Right hindlimb (tissue), 1 donor: ENCODE measurements around the gene EEFSEC.
A peak's percentile ranks its signal among the peaks of the same experiment; 100 is the strongest.

ENCODE experiments used
- DNase-seq: peaks from one replicate; pipeline ENCODE4 v3.0.0-alpha.2; 2018

Gene EEFSEC

DNA sequence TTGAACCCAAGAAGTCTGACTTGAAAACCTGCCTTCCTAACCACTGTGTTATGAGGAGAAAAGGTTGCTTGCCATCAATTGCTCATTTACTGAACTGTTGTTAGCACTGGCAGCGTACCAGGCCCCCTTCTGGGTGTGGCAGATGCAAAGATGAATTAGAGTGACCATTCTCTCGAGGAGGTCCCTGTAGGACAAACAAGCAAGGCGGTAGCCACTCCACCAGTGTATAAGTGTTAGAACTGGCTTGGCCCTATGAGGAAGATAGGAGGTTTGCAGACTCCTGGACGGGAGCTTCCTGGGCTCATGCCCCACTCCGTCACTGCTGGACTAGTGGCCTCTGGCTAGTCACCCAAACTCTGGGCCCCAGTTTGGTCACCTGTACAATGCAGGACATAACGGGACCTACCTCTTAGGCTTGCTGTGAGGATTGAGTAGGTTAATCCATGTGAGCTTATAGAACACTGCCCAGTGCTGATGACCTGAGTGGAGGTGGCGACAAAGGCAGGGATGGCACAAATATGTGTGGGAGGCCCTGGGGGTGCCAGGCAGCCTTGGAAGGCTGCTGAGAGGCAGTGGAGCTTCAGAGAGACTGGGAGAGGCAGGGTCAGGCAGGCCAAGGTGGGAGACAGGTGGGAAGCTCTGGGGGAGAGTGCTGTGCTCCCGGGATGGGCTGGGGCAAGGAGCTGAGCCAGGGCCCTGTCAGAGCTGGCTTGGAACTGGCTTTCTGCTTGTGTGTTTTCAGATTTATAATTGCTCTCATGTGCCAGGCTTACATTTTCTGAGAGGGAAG, 167.5 kb downstream of the EEFSEC start:
- peak; percentile 1 for DNase-seq

DNA sequence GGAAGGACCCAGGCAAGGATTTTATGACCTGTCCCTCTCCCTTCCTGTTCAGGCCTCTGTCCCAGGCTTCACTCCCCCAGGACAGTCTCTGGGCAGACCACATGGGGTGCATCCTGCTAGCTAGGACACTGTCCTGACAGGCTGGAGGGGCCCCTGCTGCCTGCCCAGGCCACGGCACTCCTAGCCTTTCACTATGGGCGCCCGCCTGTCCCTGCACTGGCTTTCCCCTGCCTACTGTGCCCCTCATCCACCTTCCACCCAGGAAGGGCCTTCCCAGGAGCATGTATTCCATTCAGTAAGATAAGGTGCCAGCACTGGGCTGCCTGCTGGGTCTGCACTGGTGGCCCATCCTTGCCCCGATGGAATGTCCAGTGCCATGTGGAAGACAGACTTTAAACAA, 168.1 kb downstream of the EEFSEC start:
- DNase-seq = no peak

DNA sequence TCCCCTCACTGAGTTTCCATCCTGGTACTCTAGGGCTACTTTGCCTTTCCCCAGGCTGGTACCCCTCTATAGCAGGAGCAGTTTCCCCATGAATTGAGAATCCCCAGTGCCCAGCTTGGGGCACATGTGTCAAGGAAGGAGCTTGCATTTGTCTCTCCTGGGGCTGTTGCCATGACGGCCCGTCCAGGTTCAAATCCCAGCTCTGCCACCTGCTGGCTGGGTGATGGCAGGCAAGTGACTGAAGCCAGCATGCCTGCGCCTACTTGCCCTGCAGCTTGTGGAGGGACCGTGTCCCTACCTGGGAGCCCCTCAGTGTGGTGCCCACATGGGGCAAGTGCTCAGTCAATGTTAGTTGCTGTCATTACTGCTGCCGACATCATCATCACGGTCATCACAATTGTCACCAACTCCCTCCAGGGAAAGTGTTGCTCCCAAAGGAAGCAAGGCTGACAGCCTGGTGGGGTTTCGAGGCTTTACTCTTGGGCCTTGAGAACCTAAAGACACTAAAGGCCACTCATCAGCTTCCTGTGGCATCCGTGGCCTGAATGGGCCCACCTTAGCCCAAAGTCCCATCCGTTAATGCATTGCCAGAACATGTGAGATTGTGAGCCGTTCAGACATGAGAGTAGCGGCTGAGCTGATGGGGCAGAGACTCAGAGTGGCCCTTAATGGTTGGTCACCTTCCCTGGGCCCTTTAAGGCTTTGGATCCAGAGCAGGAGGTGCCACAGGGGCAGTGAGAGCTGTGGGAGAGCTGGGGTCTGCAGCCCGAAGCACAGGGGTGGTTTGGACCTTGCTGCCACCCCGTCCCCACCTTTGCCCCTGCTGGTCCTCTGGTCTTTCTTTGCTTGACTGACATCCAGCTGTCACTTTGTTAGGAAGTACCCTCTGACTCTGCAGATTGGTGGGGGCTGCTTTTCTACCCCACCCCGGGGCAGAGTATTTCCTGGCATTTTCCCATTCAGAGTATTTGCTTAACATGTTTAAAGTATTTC, 169.0 kb downstream of the EEFSEC start:
- DNase-seq = no peak

DNA sequence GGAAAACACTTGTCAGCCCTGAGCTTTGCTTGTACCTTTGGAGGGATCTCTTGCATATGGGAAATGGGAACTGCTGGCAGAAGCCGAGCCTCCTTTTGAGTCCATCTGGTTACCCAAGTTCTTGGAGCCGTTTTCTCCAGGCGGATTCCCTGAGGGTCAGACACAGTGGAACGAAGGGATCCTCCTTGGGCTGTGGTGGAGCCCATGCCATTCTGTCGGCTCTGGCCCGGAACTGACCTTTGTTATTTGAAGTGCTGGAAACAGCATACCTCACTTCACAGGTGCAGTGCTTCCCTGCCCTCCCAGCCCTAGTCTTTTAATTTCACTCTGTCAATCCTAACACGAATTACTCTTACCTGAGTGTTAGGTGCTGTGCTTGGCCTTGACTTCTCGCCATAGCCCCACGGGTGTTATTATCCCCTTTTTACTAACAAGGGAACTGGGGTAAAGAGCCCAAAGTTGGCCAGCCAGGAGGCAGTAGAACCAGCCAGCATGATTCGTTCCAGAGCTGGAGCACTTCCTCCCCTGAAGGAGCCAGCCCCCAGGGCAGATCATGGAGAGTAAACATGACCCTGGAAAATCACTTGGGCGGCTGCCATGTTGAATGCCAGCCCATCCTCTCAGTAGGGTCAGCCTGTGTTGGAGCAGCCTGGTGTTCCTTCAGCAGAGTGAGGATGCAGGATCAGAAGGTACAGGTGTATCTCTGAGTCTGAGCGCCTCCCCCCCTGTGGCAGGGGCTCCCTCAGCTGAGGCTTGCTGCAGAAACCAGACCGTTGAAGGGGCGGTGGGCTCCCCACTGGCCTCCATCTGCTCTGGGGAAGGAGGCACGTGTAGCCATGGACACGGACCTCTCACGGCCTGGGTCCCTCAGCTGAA, 170.2 kb downstream of the EEFSEC start:
- no peak for DNase-seq

DNA sequence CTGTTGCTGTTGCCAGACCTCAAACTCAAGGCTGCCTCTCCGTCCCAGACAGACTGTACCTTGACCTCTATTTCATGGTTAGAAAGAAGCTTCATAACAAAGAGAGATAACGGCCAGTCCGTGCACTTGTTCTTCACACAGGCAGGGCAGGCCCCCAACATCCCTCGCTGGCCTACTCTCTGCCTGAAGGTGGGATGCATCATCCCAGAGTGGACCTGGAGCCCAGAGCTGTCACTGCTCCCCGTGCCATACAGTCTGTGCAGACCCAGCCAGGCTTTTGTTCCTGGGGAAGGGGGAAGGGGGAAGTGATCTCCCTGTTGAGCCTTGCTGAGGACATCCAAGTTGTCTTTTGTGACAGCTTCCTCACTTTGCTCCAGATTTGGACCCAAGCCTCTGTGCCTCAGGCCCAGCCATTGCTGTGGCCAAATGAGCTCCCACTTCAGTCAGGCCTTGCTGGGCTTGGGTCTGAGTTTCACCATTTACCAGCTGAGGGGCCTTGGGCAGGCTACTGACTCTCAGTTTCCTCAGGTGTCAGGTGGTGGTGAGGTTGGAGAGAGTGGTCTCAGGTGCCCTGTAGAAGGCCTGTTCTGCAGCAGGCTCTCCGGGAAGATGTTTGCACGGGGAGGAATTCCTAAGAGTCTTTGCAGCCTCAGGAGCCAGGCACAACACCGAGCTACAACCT, 171.8 kb downstream of the EEFSEC start:
- peak; percentile 6 for DNase-seq

DNA sequence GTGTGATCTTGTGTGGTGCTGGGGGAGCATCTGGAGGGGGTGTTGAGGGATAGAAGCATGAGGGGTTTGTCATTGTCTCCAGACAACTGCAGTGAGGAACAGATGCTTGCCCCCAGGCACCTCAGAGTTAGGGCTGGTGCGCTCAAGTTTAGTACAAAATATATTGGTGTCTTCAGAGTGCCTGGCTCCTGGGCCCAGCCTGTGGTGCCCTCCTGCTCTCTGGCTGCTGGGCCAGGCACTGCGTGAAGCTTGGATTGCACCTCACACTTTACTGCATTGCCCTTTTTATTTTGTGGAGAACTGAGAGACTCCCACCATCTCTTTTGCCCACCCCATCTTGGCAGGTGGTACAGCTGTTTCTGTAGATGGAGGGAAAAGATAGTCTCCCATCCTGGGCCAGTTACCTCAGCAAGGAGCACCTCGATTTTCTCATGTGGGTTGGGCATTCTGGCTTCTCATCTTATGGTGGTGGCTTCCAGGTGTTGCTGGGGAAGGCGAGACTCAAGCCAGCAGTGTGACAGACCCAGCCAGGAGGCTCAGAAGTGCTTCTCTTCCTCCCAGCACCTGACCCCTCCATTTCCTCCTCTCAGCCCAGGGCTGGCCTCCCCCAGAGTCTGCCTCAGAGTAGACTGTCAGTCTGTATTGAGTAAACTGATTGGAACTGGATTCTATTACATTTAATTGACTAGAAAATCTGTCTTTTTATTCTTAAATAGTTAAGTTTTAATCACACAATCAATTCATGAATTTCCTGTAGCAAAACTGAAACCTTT, 173.0 kb downstream of the EEFSEC start:
- DNase-seq = peak; percentile 7

DNA sequence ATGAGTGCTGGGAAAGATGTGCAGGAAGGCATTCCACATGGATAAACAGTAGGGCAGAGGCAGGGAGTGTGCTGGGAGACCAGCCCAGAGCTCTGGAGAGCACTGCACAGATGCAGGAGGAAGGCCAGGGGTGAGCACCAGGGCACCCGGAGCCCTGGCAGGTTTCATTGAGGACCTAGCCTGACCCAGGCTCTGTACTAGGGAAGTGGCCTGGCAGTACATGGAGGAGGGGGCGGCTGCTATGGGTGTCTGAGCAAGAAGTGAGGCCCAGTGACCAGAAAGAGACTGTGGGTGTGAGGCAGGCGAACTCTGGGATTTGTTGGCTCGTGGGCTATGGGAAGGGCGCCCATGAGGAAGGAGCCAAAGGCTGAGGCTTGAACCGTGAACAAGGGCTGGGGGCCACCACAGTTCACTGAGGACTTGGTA, 174.3 kb downstream of the EEFSEC start:
- DNase-seq = peak; percentile 15

DNA sequence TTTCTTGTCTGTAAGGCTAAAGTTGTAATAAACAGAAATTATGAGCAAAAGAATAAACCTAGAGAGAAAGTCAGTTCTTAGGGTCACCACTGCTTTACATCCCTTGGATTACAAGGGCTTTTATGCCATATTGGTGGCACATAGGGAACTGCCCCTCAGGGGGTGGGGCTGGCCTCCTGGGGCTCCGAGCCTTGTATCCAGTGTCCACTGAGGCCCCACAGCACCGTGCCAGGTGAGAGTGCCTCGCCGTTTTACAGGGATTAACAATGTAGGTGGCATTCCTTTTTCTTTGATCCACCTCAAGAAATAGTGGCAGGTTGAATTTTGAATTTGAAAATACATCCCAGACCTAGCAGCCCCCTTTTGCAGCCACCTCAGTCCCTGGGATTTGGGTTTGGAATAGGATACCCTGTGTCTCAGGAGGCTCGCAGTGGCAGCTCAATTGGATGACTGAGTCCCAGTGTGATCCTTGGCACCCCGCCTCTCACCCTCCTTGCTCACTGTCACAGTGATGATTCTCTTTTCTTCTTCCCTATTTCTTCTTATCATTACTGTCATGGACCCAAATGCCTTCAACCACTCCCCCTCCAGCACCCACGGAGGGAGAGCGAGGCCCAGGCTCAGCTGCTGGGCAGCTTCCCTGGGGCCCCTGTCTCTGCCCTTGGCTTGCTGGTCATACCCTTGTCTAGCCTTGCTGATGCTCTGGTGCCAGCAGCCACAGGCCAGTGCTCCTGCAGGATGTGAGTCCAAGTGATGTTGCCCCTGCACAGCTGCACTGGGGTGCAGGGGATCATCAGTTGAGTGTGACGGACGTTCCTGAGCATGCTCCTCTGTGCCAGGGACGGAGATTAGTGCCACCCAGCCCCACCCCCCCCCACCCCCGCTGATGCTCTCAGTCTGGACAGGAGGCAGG, 175.5 kb downstream of the EEFSEC start:
- peak; percentile 5 for DNase-seq

DNA sequence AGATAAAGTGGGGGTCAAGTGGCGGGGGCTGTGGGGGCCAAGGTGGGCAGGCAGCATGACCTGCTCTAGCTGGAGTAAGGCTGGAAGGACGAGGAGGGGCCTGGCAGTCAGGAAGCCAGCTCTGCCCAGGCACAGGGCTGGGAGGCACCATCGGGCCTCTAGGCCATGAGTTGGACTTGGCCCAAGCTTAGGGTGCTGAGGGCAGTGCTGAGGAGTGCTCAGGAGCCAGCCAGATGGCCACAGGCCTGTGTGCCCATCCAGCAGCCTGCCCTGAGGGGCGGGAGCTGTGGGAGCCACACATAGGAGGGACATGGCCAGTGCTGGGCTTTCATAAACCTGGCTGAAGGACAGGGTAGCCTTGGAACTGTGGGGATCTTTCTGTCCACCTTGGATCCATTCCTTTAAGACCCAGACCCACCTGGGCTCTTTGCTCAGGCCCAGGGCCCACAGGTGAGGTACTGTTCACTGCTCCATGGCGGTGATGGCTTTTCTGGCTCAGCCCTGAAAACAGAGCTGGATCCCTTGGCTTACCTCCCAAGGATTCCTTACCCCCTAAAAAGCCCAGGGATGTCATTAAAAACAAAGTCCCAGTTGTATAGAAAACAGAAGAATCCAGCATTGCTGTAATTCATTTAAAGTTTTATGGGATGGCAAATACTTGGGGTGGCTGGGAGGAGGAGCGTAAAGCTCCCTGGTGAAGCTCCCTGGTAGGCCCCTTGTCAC, 176.4 kb downstream of the EEFSEC start:
- DNase-seq = peak; percentile 9

DNA sequence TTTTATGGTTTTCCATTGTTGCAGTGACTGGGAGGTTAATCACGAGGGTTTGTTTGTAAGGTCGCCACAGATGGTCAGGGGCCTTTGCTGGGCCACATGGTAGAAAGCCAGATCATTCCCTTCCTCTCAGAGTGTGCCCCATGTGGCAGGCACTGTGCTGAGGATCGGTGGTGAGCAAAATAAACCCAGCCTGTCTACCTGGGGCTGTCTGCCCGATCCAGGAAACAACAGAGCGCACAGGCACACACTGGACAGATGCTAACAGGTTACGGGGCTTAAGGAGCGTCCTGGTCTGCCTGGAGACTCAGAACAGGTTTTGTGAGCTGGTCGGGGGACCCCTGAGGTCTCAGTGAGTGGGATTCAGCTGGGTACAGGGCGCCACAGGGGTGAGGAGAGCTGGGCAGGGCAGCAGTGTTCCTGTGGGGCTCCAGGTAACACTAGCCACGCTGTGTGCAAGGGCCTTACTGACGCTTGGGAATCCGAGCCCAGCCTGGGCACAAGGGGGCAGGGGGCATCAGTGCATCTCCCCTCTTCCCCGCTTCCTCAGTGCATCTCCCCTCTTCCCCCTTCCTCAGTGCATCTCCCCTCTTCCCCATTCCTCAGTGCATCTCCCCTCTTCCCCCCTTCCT, 177.0 kb downstream of the EEFSEC start:
- DNase-seq = peak; percentile 11

DNA sequence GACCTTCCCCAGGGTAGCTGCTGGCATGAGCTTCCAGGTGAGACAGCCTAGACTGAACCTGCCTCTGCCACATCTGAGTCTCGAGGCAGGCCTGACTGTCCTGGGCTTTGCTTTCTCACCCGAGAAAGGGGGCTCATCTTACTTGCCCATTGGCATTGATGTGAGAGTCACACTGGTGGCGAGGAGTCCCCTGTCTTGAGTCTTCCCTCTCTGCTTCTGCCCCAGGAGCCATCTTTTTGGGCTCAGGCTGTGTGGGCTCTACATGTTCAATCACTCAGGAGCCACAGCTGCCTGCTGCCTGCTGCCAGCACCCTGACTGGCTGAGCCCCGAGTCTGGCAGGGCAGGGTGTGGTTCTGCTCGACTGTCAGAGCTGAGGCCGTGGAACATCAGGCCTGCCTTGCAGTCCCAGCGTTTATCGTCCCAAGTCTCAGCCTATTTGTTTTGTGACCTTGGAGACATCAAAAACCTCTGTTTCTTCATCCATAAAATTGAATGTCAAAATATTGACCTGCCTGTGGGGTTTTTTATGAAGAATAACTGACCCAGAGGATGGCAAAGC, 180.9 kb downstream of the EEFSEC start:
- no peak for DNase-seq

DNA sequence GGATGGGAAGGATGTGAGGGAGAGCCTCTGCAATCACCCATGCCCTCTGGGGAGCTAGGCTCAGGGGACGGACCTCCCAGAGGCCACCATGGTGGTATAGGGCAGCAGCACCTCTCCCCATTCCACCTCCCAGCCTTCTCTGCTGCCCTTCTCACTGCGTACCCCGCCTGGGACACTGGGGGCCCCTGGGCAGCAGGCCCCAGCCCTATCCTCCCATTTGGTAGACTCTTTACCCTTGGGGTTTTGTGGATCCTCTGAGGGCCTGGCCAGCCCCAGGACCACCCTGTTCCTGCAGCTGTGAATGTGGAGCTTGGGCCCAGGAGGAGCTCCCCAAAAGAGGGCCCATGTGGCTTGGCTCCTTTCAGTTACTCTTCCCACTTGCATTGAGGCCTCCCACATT, 181.5 kb downstream of the EEFSEC start:
- no peak for DNase-seq

DNA sequence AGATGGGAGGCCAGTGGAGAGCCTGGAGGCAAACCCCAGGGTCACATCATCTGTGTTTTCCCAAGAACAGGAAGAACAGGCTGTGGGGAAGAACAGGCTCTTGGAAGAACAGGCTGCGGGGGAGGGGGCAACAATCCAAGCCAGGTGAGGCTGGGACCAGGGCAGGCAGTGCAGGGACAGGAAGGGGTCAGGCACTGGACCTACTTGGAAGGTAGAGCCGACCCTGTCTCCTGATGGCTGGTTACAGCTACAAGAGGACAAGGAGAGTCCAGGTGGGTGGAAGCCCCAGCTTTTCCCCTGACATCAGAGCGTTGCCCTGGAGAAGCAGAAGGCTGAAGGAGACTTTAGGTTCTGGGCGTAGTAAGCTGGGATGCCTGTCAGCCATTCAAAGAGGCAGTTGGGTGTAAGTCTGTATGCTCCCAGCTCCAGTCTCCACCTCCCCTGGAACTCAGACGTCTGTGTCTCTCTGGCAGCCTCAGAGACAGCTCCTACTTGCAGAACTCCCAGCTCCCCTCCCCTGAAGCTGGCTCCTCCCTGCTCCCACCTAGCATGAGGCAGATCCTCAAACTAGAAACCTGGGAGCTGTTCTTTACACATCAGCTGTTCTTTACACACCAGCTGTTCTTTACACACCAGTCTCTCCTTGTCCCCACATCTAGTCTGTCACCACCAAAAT, 182.5 kb downstream of the EEFSEC start:
- peak; percentile 48 for DNase-seq

DNA sequence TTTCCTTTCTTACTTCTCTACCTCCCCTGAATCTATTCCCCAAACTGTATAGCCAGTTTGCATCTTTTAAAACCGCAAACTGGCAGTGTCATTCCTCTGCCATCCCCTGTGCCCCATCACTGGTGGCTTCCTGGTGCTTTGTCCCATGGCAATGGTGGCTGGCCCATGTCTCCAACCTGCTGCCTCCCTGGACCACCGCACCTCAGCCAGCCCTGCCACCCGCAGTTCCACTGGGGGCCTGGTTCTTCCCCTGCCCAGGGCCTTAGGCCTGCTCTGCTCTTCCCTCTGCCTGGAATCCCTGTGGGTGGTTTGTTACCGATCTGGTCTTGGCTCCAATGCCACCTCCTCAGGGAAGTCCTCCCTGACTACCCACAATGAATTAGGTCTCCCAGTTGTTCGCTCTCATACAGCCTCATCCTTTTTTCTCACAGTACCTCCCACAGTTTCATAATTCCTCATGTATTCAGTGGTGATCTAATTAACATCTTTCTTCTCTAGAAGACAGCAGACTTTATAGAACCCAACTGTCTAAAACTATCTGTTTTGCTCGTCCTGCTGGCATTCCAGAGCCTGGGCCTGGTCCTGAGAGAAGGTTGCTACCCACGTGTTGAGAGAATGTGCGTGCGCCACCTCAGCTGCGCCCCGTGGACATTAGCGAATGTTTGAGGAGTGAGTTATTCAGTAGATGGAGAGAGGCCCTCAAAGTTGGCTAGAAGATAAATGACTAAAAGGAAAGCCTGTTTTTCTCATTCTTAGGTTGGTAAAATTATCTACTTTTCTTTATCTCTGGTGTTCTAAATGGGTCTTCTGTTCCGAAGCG, 183.3 kb downstream of the EEFSEC start:
- no peak for DNase-seq

DNA sequence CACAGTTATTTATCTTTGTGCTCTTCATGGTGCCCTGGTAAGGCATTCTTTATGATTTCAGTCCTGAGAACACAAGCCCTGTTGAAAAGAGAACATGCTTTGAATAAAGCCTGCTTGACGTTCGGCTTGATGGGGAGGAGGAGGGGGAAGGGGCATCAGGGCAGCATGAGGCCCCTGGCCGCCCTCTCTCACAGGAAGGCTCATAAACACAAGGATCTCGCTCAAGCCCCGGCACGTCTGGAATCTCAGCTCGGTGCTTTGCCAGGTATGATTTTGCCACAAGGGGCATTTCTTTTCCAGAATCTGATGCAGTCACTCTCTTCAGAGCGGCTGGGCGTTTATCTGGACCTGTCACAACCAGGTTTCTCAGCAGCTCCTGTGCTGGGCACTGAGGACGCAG, 184.0 kb downstream of the EEFSEC start:
- DNase-seq = no peak

DNA sequence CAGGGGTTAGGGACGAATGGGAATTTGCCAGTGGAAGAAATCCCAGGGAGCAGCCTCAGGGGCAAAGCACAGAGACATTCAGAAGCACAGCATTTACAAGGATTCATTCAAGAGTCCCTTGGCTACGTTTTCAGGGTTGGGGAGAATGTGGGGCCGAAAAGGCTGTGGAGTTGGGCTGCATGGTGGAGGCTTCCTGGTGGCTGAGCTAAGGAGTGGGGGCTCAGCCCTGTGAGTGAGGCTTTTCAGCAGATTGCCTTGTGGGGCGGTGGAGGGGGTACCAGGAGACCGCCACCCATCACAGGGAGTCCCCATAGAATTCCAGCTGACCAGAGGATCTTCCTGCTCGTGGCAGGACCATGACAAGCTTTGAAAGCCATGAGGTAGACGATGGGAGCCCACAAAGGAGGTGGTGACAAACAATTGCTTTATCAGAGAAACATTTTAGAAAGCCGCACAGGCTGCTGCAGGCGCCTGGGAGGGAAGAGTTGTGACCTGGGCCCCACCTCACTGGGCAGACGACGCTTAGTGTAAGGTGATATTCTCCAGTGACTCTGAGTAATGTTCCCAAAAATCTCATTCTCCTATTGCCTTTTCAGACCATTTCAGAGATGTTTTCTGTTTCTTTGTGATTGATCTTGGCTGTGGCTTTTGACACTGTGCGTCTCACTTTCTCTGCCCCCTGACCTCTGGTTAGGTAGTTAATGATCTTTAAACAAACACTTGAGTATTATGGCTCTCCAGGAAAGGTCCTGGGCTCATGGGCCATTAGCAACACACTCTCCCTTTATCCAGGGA, 185.5 kb downstream of the EEFSEC start:
- DNase-seq = no peak
